ENCODE results near the gene ORAI2. TPM values are rescaled to one million over a fixed set of nuclear protein-coding genes. Genes with fewer than 3 reads are reported as not detected.
"Not testable (repeated sequence)": the region's sequence is repeated elsewhere in the genome, so short reads cannot be mapped to it uniquely, and the experiment has no call there.

Gene ORAI2
- polyA plus RNA-seq, 1 donor (not counting 4 experiments of a cell fraction or from before 2014, with no cell fraction given): 2.0 TPM

GRCh38 chr7:102498321-102498720, 64.9 kb downstream of the ORAI2 start:
- DNase-seq (ENCODE audit: low read depth, low spot score); H3K9me3 ChIP-seq (ENCODE audit: control insufficient read depth, low read depth, low read length); dilution Hi-C loops (cut with MboI; ENCODE audit: extremely low pct_ligation_motif_present, low sequenced_read_pairs); H3K4me3 ChIP-seq (ENCODE audit: control insufficient read depth in 2 of 3, extremely low read depth in 1 of 3, insufficient read depth in 2 of 3, low read depth in 1 of 3, low read length in 3 of 3); H3K9ac ChIP-seq (ENCODE audit: control insufficient read depth, extremely low read depth, insufficient read depth, low read length); H4K20me1 ChIP-seq (ENCODE audit: control insufficient read depth, extremely low read depth, insufficient read depth, low read length); H3K36me3 ChIP-seq (ENCODE audit: control insufficient read depth in 2 of 2, extremely low read depth in 1 of 2, insufficient read depth in 2 of 2, low read length in 2 of 2); FAIRE-seq; H3K27me3 ChIP-seq (ENCODE audit: control insufficient read depth, extremely low read depth, insufficient read depth, low read length); H3K4me1 ChIP-seq (ENCODE audit: control insufficient read depth, extremely low read depth, insufficient read depth, low read length); H3K79me2 ChIP-seq (ENCODE audit: control insufficient read depth, insufficient read depth, low read length); H2AFZ ChIP-seq (ENCODE audit: control insufficient read depth, low read length); H3K9me1 ChIP-seq (ENCODE audit: control insufficient read depth, extremely low read depth, insufficient read depth, low read length); H3K27ac ChIP-seq (ENCODE audit: control insufficient read depth, insufficient read depth, low read length); H3K4me2 ChIP-seq (ENCODE audit: control insufficient read depth, extremely low read depth, insufficient read depth, low read depth, low read length): not testable (repeated sequence)

- FAIRE-seq; H3K4me3 ChIP-seq (ENCODE audit: control insufficient read depth in 2 of 3, extremely low read depth in 1 of 3, insufficient read depth in 2 of 3, low read depth in 1 of 3, low read length in 3 of 3): not testable (repeated sequence)
Measured at GRCh38 chr7:102503141-102503540, 69.8 kb downstream of the ORAI2 start.

GRCh38 chr7:102505298-102506185, 72.2 kb downstream of the ORAI2 start:
- H3K9me1 ChIP-seq (ENCODE audit: control insufficient read depth, extremely low read depth, insufficient read depth, low read length); H3K27ac ChIP-seq (ENCODE audit: control insufficient read depth, insufficient read depth, low read length); H3K4me3 ChIP-seq (ENCODE audit: control insufficient read depth in 2 of 3, extremely low read depth in 1 of 3, insufficient read depth in 2 of 3, low read depth in 1 of 3, low read length in 3 of 3); H3K36me3 ChIP-seq (ENCODE audit: control insufficient read depth in 2 of 2, extremely low read depth in 1 of 2, insufficient read depth in 2 of 2, low read length in 2 of 2); dilution Hi-C loops (cut with MboI; ENCODE audit: extremely low pct_ligation_motif_present, low sequenced_read_pairs); H4K20me1 ChIP-seq (ENCODE audit: control insufficient read depth, extremely low read depth, insufficient read depth, low read length); H3K27me3 ChIP-seq (ENCODE audit: control insufficient read depth, extremely low read depth, insufficient read depth, low read length); H3K4me2 ChIP-seq (ENCODE audit: control insufficient read depth, extremely low read depth, insufficient read depth, low read depth, low read length); FAIRE-seq; H3K79me2 ChIP-seq (ENCODE audit: control insufficient read depth, insufficient read depth, low read length); H3K9ac ChIP-seq (ENCODE audit: control insufficient read depth, extremely low read depth, insufficient read depth, low read length); H3K4me1 ChIP-seq (ENCODE audit: control insufficient read depth, extremely low read depth, insufficient read depth, low read length); H3K9me3 ChIP-seq (ENCODE audit: control insufficient read depth, low read depth, low read length); DNase-seq (ENCODE audit: low read depth, low spot score); H2AFZ ChIP-seq (ENCODE audit: control insufficient read depth, low read length): not testable (repeated sequence)

More at GRCh38 chr7:102503141-102503540, 69.8 kb downstream of the ORAI2 start:
- H3K9me3 ChIP-seq (ENCODE audit: control insufficient read depth, low read depth, low read length); dilution Hi-C loops (cut with MboI; ENCODE audit: extremely low pct_ligation_motif_present, low sequenced_read_pairs); DNase-seq (ENCODE audit: low read depth, low spot score); H3K9me1 ChIP-seq (ENCODE audit: control insufficient read depth, extremely low read depth, insufficient read depth, low read length); H3K4me2 ChIP-seq (ENCODE audit: control insufficient read depth, extremely low read depth, insufficient read depth, low read depth, low read length); H3K9ac ChIP-seq (ENCODE audit: control insufficient read depth, extremely low read depth, insufficient read depth, low read length); H3K79me2 ChIP-seq (ENCODE audit: control insufficient read depth, insufficient read depth, low read length); H2AFZ ChIP-seq (ENCODE audit: control insufficient read depth, low read length); H3K4me1 ChIP-seq (ENCODE audit: control insufficient read depth, extremely low read depth, insufficient read depth, low read length); H4K20me1 ChIP-seq (ENCODE audit: control insufficient read depth, extremely low read depth, insufficient read depth, low read length); H3K27ac ChIP-seq (ENCODE audit: control insufficient read depth, insufficient read depth, low read length); H3K27me3 ChIP-seq (ENCODE audit: control insufficient read depth, extremely low read depth, insufficient read depth, low read length); H3K36me3 ChIP-seq (ENCODE audit: control insufficient read depth in 2 of 2, extremely low read depth in 1 of 2, insufficient read depth in 2 of 2, low read length in 2 of 2): not testable (repeated sequence)

Small RNA genes lying within 50 kb of the gene (small RNA-seq; reads per million reads assigned to genes)
- gene MIR548O (ENCODE audit: insufficient read length in 3 of 3, low read depth in 3 of 3, low replicate concordance in 1 of 3): 0 reads per million in 3 experiments

Other genes with a start within 250 kb of the ORAI2 start
- 0.26 to 0.64 TPM (median 0.59 TPM) in 3 replicates for gene SH2B2, start 146.7 kb upstream of the ORAI2 start, polyA plus RNA-seq
- gene SPDYE6, start 77.1 kb upstream of the ORAI2 start, polyA plus RNA-seq: not detected in 3 replicates
- 12.5 to 16.1 TPM (median 12.9 TPM) in 3 replicates for gene PRKRIP1, start 37.2 kb upstream of the ORAI2 start, polyA plus RNA-seq
- 3.1 to 5.5 TPM (median 3.7 TPM) in 3 replicates for gene ALKBH4, start 31.3 kb downstream of the ORAI2 start, polyA plus RNA-seq
- gene LRWD1, start 31.4 kb downstream of the ORAI2 start, polyA plus RNA-seq: 11.3 to 15.3 TPM (median 14.4 TPM) in 3 replicates
- 65.0 to 71.8 TPM (median 65.9 TPM) in 3 replicates for gene POLR2J, start 45.3 kb downstream of the ORAI2 start, polyA plus RNA-seq
- 0.45 to 1.2 TPM (median 0.49 TPM) in 3 replicates for gene RASA4B, start 84.2 kb downstream of the ORAI2 start, polyA plus RNA-seq
- 4.6 to 27.3 TPM (median 6.3 TPM) in 3 replicates for gene UPK3BL2, start 110.1 kb downstream of the ORAI2 start, polyA plus RNA-seq
- gene SPDYE2, start 117.7 kb downstream of the ORAI2 start, polyA plus RNA-seq: not detected in 3 replicates
- gene POLR2J3, start 139.0 kb downstream of the ORAI2 start, polyA plus RNA-seq: 30.0 to 93.6 TPM (median 44.4 TPM) in 3 replicates
- 0.39 to 1.3 TPM (median 1.1 TPM) in 3 replicates for gene RASA4, start 183.2 kb downstream of the ORAI2 start, polyA plus RNA-seq
- 20.3 to 112 TPM (median 48.2 TPM) in 3 replicates for gene UPK3BL1, start 209.2 kb downstream of the ORAI2 start, polyA plus RNA-seq
- gene SPDYE2B, start 216.7 kb downstream of the ORAI2 start, polyA plus RNA-seq: not detected in 3 replicates
- 1.9 to 3.1 TPM (median 2.8 TPM) in 3 replicates for gene POLR2J2, start 238.1 kb downstream of the ORAI2 start, polyA plus RNA-seq